ENCODE results near the gene STIM2.

- TF ChIP-seq POLR2AphosphoS5 (IDR thresholded peaks at IDR 0.05; ENCODE audit: low read depth, low read length): no peak
- no peak for TF ChIP-seq CTCF (IDR thresholded peaks at IDR 0.05)
- TF ChIP-seq, protein P1, sequence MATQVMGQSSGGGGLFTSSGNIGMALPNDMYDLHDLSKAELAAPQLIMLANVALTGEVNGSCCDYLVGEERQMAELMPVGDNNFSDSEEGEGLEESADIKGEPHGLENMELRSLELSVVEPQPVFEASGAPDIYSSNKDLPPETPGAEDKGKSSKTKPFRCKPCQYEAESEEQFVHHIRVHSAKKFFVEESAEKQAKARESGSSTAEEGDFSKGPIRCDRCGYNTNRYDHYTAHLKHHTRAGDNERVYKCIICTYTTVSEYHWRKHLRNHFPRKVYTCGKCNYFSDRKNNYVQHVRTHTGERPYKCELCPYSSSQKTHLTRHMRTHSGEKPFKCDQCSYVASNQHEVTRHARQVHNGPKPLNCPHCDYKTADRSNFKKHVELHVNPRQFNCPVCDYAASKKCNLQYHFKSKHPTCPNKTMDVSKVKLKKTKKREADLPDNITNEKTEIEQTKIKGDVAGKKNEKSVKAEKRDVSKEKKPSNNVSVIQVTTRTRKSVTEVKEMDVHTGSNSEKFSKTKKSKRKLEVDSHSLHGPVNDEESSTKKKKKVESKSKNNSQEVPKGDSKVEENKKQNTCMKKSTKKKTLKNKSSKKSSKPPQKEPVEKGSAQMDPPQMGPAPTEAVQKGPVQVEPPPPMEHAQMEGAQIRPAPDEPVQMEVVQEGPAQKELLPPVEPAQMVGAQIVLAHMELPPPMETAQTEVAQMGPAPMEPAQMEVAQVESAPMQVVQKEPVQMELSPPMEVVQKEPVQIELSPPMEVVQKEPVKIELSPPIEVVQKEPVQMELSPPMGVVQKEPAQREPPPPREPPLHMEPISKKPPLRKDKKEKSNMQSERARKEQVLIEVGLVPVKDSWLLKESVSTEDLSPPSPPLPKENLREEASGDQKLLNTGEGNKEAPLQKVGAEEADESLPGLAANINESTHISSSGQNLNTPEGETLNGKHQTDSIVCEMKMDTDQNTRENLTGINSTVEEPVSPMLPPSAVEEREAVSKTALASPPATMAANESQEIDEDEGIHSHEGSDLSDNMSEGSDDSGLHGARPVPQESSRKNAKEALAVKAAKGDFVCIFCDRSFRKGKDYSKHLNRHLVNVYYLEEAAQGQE (IDR thresholded peaks at IDR 0.05; ENCODE audit: insufficient read depth in 1 of 2, low read depth in 2 of 2, low read length in 1 of 2): no peak
- no peak for TF ChIP-seq TCF7L2 (IDR thresholded peaks at IDR 0.05; ENCODE audit: low read depth, low read length)
- no peak for TF ChIP-seq SIN3A (IDR thresholded peaks at IDR 0.05; ENCODE audit: borderline replicate concordance, insufficient read depth, low read depth, low read length)
Measured at GRCh38 chr4:26870576-26871262, 10.1 kb downstream of the STIM2 start.

All from Panc1 (cell line).